HepG2 (cell line): ENCODE measurements around the gene PGS1. TPM values are rescaled to one million over a fixed set of nuclear protein-coding genes. Genes with fewer than 3 reads are reported as not detected.

Source experiments
- ARNT2 ChIP-seq: sonication (generic); formaldehyde crosslinking; IDR thresholded peaks from 2 replicates; pipeline ENCODE4 v1.8.0; 2022; ENCODE audit warnings: mild to moderate bottlenecking, low read depth, missing genetic modification reagents, moderate library complexity
- HHEX ChIP-seq: IDR thresholded peaks from 2 replicates; pipeline ENCODE4 v1.6.1; 2016; ENCODE audit warnings: control low read depth
- IRF1 ChIP-seq: sonication (generic); formaldehyde crosslinking; IDR thresholded peaks from 2 replicates; pipeline ENCODE4 v1.4.0; 2020; ENCODE audit warnings: low read depth, mild to moderate bottlenecking, missing genetic modification reagents
- IRX3 ChIP-seq: sonication (generic); formaldehyde crosslinking; IDR thresholded peaks from 2 replicates; pipeline ENCODE4 v1.8.1; 2023; ENCODE audit warnings: mild to moderate bottlenecking, low read depth, missing genetic modification reagents, borderline replicate concordance
- ISX ChIP-seq: sonication (generic); formaldehyde crosslinking; conservative IDR thresholded peaks from 2 replicates; pipeline ENCODE4 v1.5.0; 2020; ENCODE audit warnings: missing genetic modification reagents
- JUND ChIP-seq: sonication (generic); formaldehyde crosslinking; IDR thresholded peaks from 2 replicates; pipeline ENCODE4 v1.8.0; 2022; ENCODE audit warnings: mild to moderate bottlenecking, missing genetic modification reagents
- MATR3 ChIP-seq: sonication (generic); formaldehyde crosslinking; IDR thresholded peaks from 2 replicates; pipeline ENCODE4 v1.4.0; 2020; ENCODE audit warnings: missing genetic modification reagents
- MED8 ChIP-seq: sonication (generic); formaldehyde crosslinking; IDR thresholded peaks from 2 replicates; pipeline ENCODE4 v1.8.1; 2023; ENCODE audit warnings: mild to moderate bottlenecking, missing genetic modification reagents; ENCODE audit not compliant: insufficient replicate concordance
- MEIS1 ChIP-seq: sonication (generic); formaldehyde crosslinking; IDR thresholded peaks from 2 replicates; pipeline ENCODE4 v1.9.0; 2021; ENCODE audit warnings: mild to moderate bottlenecking, missing genetic modification reagents, moderate library complexity, borderline replicate concordance
- MIER2 ChIP-seq: IDR thresholded peaks from 2 replicates; pipeline ENCODE4 v1.6.1; 2016; ENCODE audit warnings: missing biosample characterization, missing genetic modification reagents
- MYPOP ChIP-seq: sonication (generic); formaldehyde crosslinking; IDR thresholded peaks from 2 replicates; pipeline ENCODE4 v1.8.1; 2023; ENCODE audit warnings: mild to moderate bottlenecking, moderate library complexity, missing genetic modification reagents
- NFKB2 ChIP-seq: sonication (generic); formaldehyde crosslinking; IDR thresholded peaks from 2 replicates; pipeline ENCODE4 v1.4.0; 2020; ENCODE audit warnings: missing genetic modification reagents, borderline replicate concordance
- NKX3-1 ChIP-seq: sonication (generic); formaldehyde crosslinking; IDR thresholded peaks from 2 replicates; pipeline ENCODE4 v1.5.0; 2020; ENCODE audit warnings: missing genetic modification reagents
- PBX3 ChIP-seq: sonication (generic); formaldehyde crosslinking; IDR thresholded peaks from 2 replicates; pipeline ENCODE4 v1.8.1; 2023; ENCODE audit warnings: missing genetic modification reagents, inconsistent platforms, borderline replicate concordance
- SKI ChIP-seq: fragments of 450-650 bp; IDR thresholded peaks from one replicate; pipeline ENCODE4 v1.6.1; 2018; ENCODE audit warnings: mild to moderate bottlenecking; ENCODE audit not compliant: partially characterized antibody
- SOX6 ChIP-seq, 2 experiments: fragments of 450-650 bp in 1 of 2; sonication (generic) in 1 of 2; formaldehyde crosslinking in 1 of 2; IDR thresholded peaks; 2 replicates each; pipeline versions ENCODE4 v1.4.0 to v1.6.1; 2017 to 2020; ENCODE audit warnings: antibody characterized with exemption in 1 of 2, mild to moderate bottlenecking in 1 of 2, missing genetic modification reagents in 1 of 2
- STAT5B ChIP-seq: sonication (generic); formaldehyde crosslinking; IDR thresholded peaks from 2 replicates; pipeline ENCODE4 v1.4.0; 2020; ENCODE audit warnings: missing genetic modification reagents
- TOPORS ChIP-seq: sonication (generic); formaldehyde crosslinking; IDR thresholded peaks from 2 replicates; pipeline ENCODE4 v1.8.0; 2023; ENCODE audit warnings: mild to moderate bottlenecking, missing genetic modification reagents
- ZMYM2 ChIP-seq: sonication (generic); formaldehyde crosslinking; IDR thresholded peaks from 2 replicates; pipeline ENCODE4 v1.8.0; 2022; ENCODE audit warnings: mild to moderate bottlenecking, missing genetic modification reagents
- ZNF10 ChIP-seq: sonication (generic); formaldehyde crosslinking; IDR thresholded peaks from 2 replicates; pipeline ENCODE4 v1.4.0; 2020; ENCODE audit warnings: mild to moderate bottlenecking, low read depth, missing genetic modification reagents, borderline replicate concordance
- ZNF101 ChIP-seq: sonication (generic); formaldehyde crosslinking; IDR thresholded peaks from 2 replicates; pipeline ENCODE4 v1.4.0; 2020; ENCODE audit warnings: mild to moderate bottlenecking, low read depth, missing genetic modification reagents, borderline replicate concordance
- ZNF260 ChIP-seq: sonication (generic); formaldehyde crosslinking; IDR thresholded peaks from 2 replicates; pipeline ENCODE4 v1.4.0; 2020; ENCODE audit warnings: missing genetic modification reagents, low read depth, mild to moderate bottlenecking, borderline replicate concordance
- ZNF451 ChIP-seq: sonication (generic); formaldehyde crosslinking; IDR thresholded peaks from 2 replicates; pipeline ENCODE4 v1.5.0; 2020; ENCODE audit warnings: mild to moderate bottlenecking, missing genetic modification reagents
- ZNF660 ChIP-seq: sonication (generic); formaldehyde crosslinking; IDR thresholded peaks from 2 replicates; pipeline ENCODE4 v1.5.1; 2020; ENCODE audit warnings: mild to moderate bottlenecking, low read depth, missing genetic modification reagents, borderline replicate concordance
- ZNF768 ChIP-seq: sonication (generic); formaldehyde crosslinking; IDR thresholded peaks from 2 replicates; pipeline ENCODE4 v1.4.0; 2020; ENCODE audit warnings: missing genetic modification reagents
- polyA plus RNA-seq, 8 experiments: library from polyadenylated mRNA; depleted of rRNA in 3 of 8; stranded (reverse) in 7 of 8; unstranded in 1 of 8; fragments of >200 nt; fragmentation: Illumina TruSeq in 4 of 8; extraction: Trizol in 4 of 8; gene quantifications; 2 replicates each; pipeline versions ENCODE4 v1.2.1 to v1.2.3, GENCODE V29; 2011 to 2016; ENCODE audit warnings: low read depth in 4 of 8, missing spikeins in 1 of 8, mixed read lengths in 1 of 8; ENCODE audit not compliant: insufficient read depth in 1 of 8
- total RNA-seq, 5 experiments: library from RNA; depleted of rRNA; stranded (reverse); fragments of >200 nt; fragmentation: Illumina TruSeq; extraction: Trizol; gene quantifications; 2 replicates each; pipeline ENCODE4 v1.2.3, GENCODE V29; 2016; ENCODE audit warnings: low read depth in 1 of 5
- TF ChIP-seq, protein P1 (sequence below): fragments of 450-650 bp; IDR thresholded peaks from 2 replicates; pipeline ENCODE4 v1.6.1; 2017

PGS1 gene
- total and polyA plus RNA-seq, 2 of the 13 experiments (the other 11 are each of a cell fraction or from before 2014, with no cell fraction given), result 25.9 to 31.5 TPM

GRCh38 chr17:78360371-78361224 is 17.9 kb upstream of the PGS1 start (continued):
- TF ChIP-seq, protein P1, sequence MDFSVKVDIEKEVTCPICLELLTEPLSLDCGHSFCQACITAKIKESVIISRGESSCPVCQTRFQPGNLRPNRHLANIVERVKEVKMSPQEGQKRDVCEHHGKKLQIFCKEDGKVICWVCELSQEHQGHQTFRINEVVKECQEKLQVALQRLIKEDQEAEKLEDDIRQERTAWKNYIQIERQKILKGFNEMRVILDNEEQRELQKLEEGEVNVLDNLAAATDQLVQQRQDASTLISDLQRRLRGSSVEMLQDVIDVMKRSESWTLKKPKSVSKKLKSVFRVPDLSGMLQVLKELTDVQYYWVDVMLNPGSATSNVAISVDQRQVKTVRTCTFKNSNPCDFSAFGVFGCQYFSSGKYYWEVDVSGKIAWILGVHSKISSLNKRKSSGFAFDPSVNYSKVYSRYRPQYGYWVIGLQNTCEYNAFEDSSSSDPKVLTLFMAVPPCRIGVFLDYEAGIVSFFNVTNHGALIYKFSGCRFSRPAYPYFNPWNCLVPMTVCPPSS, result no peak
- TF ChIP-seq IRF1 (CRISPR knock-in tag) (no peak), NKX3-1 (CRISPR knock-in tag) (no peak), MATR3 (CRISPR knock-in tag) (no peak), NFKB2 (peak; percentile 57; the same call in 1 of the 2 replicates), HHEX (no peak), IRX3 (CRISPR knock-in tag) (no peak), ARNT2 (CRISPR knock-in tag) (no peak), SKI (peak; percentile 24), MEIS1 (CRISPR knock-in tag) (no peak; the same call in 1 of the 2 replicates), ZNF768 (CRISPR knock-in tag) (peak; percentile 54; the same call in 1 of the 2 replicates), TOPORS (CRISPR knock-in tag) (no peak), ISX (CRISPR knock-in tag) (no peak), PBX3 (CRISPR knock-in tag) (no peak), ZNF660 (CRISPR knock-in tag) (no peak), MYPOP (peak; percentile 77), JUND (CRISPR knock-in tag) (no peak), ZNF260 (no peak), ZMYM2 (peak; percentile 78; the same call in 1 of the 2 replicates), MIER2 (CRISPR knock-in tag) (0 out of 2 replicates have a peak, but pooled peaks have one; percentile 21), STAT5B (CRISPR knock-in tag) (no peak), ZNF101 (CRISPR knock-in tag) (no peak), ZNF451 (no peak), SOX6 (IDR thresholded peaks at IDR 0.05) (no peak), SOX6 (CRISPR knock-in tag; IDR thresholded peaks at IDR 0.05) (peak; percentile 81), ZNF10 (CRISPR knock-in tag) (no peak), MED8 (no peak)
